Endodermal cell (in vitro differentiated cells): ENCODE data around the gene TBC1D16. TPM values are rescaled to one million over a fixed set of nuclear protein-coding genes. Genes with fewer than 3 reads are reported as not detected.

ENCODE experiments used
- DNase-seq: peaks from one replicate; pipeline ENCODE4 v3.0.0-alpha.2; 2017
- H3K27ac ChIP-seq: 2 replicates; pipeline ENCODE4 v1.5.1; 2013; ENCODE audit warnings: mild to moderate bottlenecking, low read depth, low read length, moderate library complexity
- H3K27me3 ChIP-seq: 2 replicates; pipeline ENCODE4 v1.6.1; 2013; ENCODE audit warnings: mild to moderate bottlenecking, low read length, moderate library complexity; ENCODE audit not compliant: insufficient read depth, control insufficient read depth, poor library complexity, severe bottlenecking
- H3K36me3 ChIP-seq: 2 replicates; pipeline ENCODE4 v1.7.0; 2013; ENCODE audit warnings: mild to moderate bottlenecking, low read length, moderate library complexity; ENCODE audit not compliant: control insufficient read depth, insufficient read depth
- H3K4me1 ChIP-seq: one replicate; pipeline ENCODE4 v1.7.0; 2013; ENCODE audit warnings: low read length; ENCODE audit not compliant: control insufficient read depth, insufficient read depth
- H3K4me3 ChIP-seq: 2 replicates; pipeline ENCODE4 v1.5.1; 2013; ENCODE audit warnings: mild to moderate bottlenecking, low read length, moderate library complexity
- H3K9ac ChIP-seq: 2 replicates; pipeline ENCODE4 v1.6.1; 2013; ENCODE audit warnings: mild to moderate bottlenecking, low read length, moderate library complexity; ENCODE audit not compliant: poor library complexity, severe bottlenecking; ENCODE audit errors: extremely low read depth
- H3K9me3 ChIP-seq: 2 replicates; pipeline ENCODE4 v1.6.1; 2013; ENCODE audit warnings: mild to moderate bottlenecking, low read length, moderate library complexity; ENCODE audit not compliant: control insufficient read depth
- H3K27ac Mint-ChIP-seq: 2 replicates; pipeline ENCODE4 v1.8.0; 2020; ENCODE audit warnings: mixed read lengths
- H3K27me3 Mint-ChIP-seq: 2 replicates; pipeline ENCODE4 v1.8.0; 2021; ENCODE audit warnings: mild to moderate bottlenecking, mixed read lengths; ENCODE audit not compliant: insufficient read depth
- H3K36me3 Mint-ChIP-seq: 2 replicates; pipeline ENCODE4 v1.8.0; 2020; ENCODE audit warnings: low read depth, mixed read lengths
- H3K4me1 Mint-ChIP-seq: 2 replicates; pipeline ENCODE4 v1.8.0; 2020; ENCODE audit warnings: mixed read lengths
- H3K4me3 Mint-ChIP-seq: 2 replicates; pipeline ENCODE4 v1.8.0; 2020; ENCODE audit warnings: mild to moderate bottlenecking, moderate library complexity, mixed read lengths
- H3K9me3 Mint-ChIP-seq: 2 replicates; pipeline ENCODE4 v1.8.0; 2020; ENCODE audit warnings: mild to moderate bottlenecking, mixed read lengths
- CTCF ChIP-seq: fragments of 200-600 bp; sonication (generic); conservative IDR thresholded peaks from 2 replicates; pipeline ENCODE4 v1.5.0; 2021; ENCODE audit warnings: antibody characterized with exemption, mild to moderate bottlenecking
- WGBS, 2 experiments: methylation state at CpG; one replicate each; pipeline versions ENCODE4 v1.1.5 to v1.1.7; 2013; ENCODE audit warnings: missing lambda C conversion rate in 2 of 2, mixed read lengths in 1 of 2; ENCODE audit not compliant: insufficient coverage in 1 of 2, insufficient read length in 1 of 2; 5-methylcytosine and 5-hydroxymethylcytosine counted together
- total RNA-seq, 2 donors: library from RNA; stranded (reverse); fragmentation: NEBNext Ultra II Directional in 1 of 2; extraction: Animal tissue kit (Norgen Biotek cat#: 25700) in 1 of 2; gene quantifications; 2 replicates in 1 of 2; 3 replicates in 1 of 2; pipeline ENCODE4 v1.2.1, GENCODE V29; 2021

The TBC1D16 gene
- total RNA-seq, 2 donors from 2014 or later = 88.2 to 116 TPM

- H3K4me1 Mint-ChIP-seq = no peaks in the 10 kb centered on the region
- no peak overlapping the region for H3K4me3 ChIP-seq
- H3K4me3 Mint-ChIP-seq = no peak overlapping the region
- H3K9me3 ChIP-seq = no peaks in the 10 kb centered on the region
- H3K27ac Mint-ChIP-seq = no peak overlapping the region
- WGBS, 2 experiments = 93 to 96% methylated on average over 9 to 14 of the region's 14 CpGs
- no peaks in the 10 kb centered on the region for H3K27me3 ChIP-seq
- DNase-seq = peak; percentile 50
- TF ChIP-seq CTCF = no peak
- no peaks in the 10 kb centered on the region for H3K4me1 ChIP-seq
- H3K36me3 ChIP-seq = no peaks in the 10 kb centered on the region
- no peaks in the 10 kb centered on the region for H3K36me3 Mint-ChIP-seq
- H3K9ac ChIP-seq = no peak overlapping the region
- no peaks in the 10 kb centered on the region for H3K9me3 Mint-ChIP-seq
- peaks cover 2% of the 10 kb centered on the region for H3K27me3 Mint-ChIP-seq
- H3K27ac ChIP-seq = no peak overlapping the region
Measured at GRCh38 chr17:79917902-79918484, 117.7 kb downstream of the TBC1D16 start.

- Histone ChIP-seq H3K4me3 (no peak overlapping the region), H3K36me3 (no peaks in the 10 kb centered on the region), H3K4me1 (no peaks in the 10 kb centered on the region), H3K27me3 (no peaks in the 10 kb centered on the region), H3K27ac (no peak overlapping the region), H3K9me3 (no peaks in the 10 kb centered on the region), H3K9ac (no peak overlapping the region)
- no peak overlapping the region for H3K27ac Mint-ChIP-seq
- 90 to 93% methylated on average over 9 to 17 of the region's 18 CpGs for WGBS, 2 experiments
- H3K9me3 Mint-ChIP-seq = no peaks in the 10 kb centered on the region
- no peak overlapping the region for H3K4me3 Mint-ChIP-seq
- no peaks in the 10 kb centered on the region for H3K36me3 Mint-ChIP-seq
- no peak for TF ChIP-seq CTCF
- H3K27me3 Mint-ChIP-seq = peaks cover 2% of the 10 kb centered on the region
- no peaks in the 10 kb centered on the region for H3K4me1 Mint-ChIP-seq
- peak; percentile 47 for DNase-seq
Measured at GRCh38 chr17:79916991-79917901, 118.4 kb downstream of the TBC1D16 start.

GRCh38 chr17:79916506-79916905 is 119.2 kb downstream of the TBC1D16 start:
- peaks cover 2% of the 10 kb centered on the region for H3K27me3 Mint-ChIP-seq
- Histone ChIP-seq H3K27me3 (no peaks in the 10 kb centered on the region), H3K4me3 (no peak overlapping the region), H3K27ac (no peak overlapping the region), H3K4me1 (no peaks in the 10 kb centered on the region), H3K36me3 (no peaks in the 10 kb centered on the region), H3K9me3 (no peaks in the 10 kb centered on the region), H3K9ac (no peak overlapping the region)
- no peaks in the 10 kb centered on the region for H3K9me3 Mint-ChIP-seq
- WGBS, 2 experiments = 89 to 92% methylated on average over 4 to 6 of the region's 6 CpGs
- no peak overlapping the region for H3K27ac Mint-ChIP-seq
- DNase-seq = no peak
- H3K4me3 Mint-ChIP-seq = no peak overlapping the region
- TF ChIP-seq CTCF = no peak
- H3K36me3 Mint-ChIP-seq = no peaks in the 10 kb centered on the region
- no peaks in the 10 kb centered on the region for H3K4me1 Mint-ChIP-seq
